HG02973 (cell line): ENCODE measurements around the gene OR11L1.

Experiments
- ATAC-seq: cut with Tn5 transposase; IDR thresholded peaks from one replicate; pipeline ENCODE4 v1.9.1; 2021; ENCODE audit warnings: moderate library complexity; ENCODE audit not compliant: unreplicated experiment

OR11L1 gene

GRCh38 chr1:247841796-247842195, at the start of gene OR11L1:
Gene OR11L1, minus strand, starts transcription at chr1:247841896. Its CDS starts 0 bp downstream, at chr1:247841896.
- no peak for ATAC-seq

GRCh38 chr1:247884797-247885413, 43.2 kb upstream of the OR11L1 start:
- ATAC-seq: no peak

- no peak for ATAC-seq
Measured at GRCh38 chr1:247883346-247883745, 41.6 kb upstream of the OR11L1 start.

GRCh38 chr1:247865416-247865815, 23.7 kb upstream of the OR11L1 start:
- no peak for ATAC-seq

GRCh38 chr1:247864644-247865043, 22.9 kb upstream of the OR11L1 start:
- no peak for ATAC-seq

GRCh38 chr1:247862756-247863155, 21.1 kb upstream of the OR11L1 start:
- no peak for ATAC-seq

- ATAC-seq: no peak
Measured at GRCh38 chr1:247857985-247858619, 16.4 kb upstream of the OR11L1 start.

- ATAC-seq: no peak
Measured at GRCh38 chr1:247857069-247857984, 15.6 kb upstream of the OR11L1 start, which contains the start of gene TRIM58. Gene TRIM58, plus strand, starts transcription at chr1:247857187. Its CDS starts 60 bp downstream, at chr1:247857247.

- ATAC-seq: no peak
Measured at GRCh38 chr1:247855911-247856310, 14.2 kb upstream of the OR11L1 start.

- ATAC-seq: no peak
Measured at GRCh38 chr1:247854899-247855545, 13.3 kb upstream of the OR11L1 start.

GRCh38 chr1:247849616-247850015, 7.9 kb upstream of the OR11L1 start:
- no peak for ATAC-seq

GRCh38 chr1:247848346-247848745, 6.7 kb upstream of the OR11L1 start:
- ATAC-seq: no peak

GRCh38 chr1:247845693-247846017, 4.0 kb upstream of the OR11L1 start:
- ATAC-seq: no peak

- ATAC-seq: no peak
Measured at GRCh38 chr1:247845011-247845692, 3.5 kb upstream of the OR11L1 start.

- no peak for ATAC-seq
Measured at GRCh38 chr1:247843411-247843810, 1.7 kb upstream of the OR11L1 start.

GRCh38 chr1:247840818-247841217, 878 bp downstream of the OR11L1 start:
- no peak for ATAC-seq

GRCh38 chr1:247833601-247834000, 8.1 kb downstream of the OR11L1 start:
- no peak for ATAC-seq

- ATAC-seq: no peak
Measured at GRCh38 chr1:247829656-247830055, 12.0 kb downstream of the OR11L1 start.

- ATAC-seq: no peak
Measured at GRCh38 chr1:247825362-247825761, 16.3 kb downstream of the OR11L1 start.

- ATAC-seq: no peak
Measured at GRCh38 chr1:247824023-247824422, 17.7 kb downstream of the OR11L1 start, which contains the start of gene OR14A16. Gene OR14A16, minus strand, starts transcription at chr1:247824119. Its CDS starts 8,390 bp downstream, at chr1:247815729.

- no peak for ATAC-seq
Measured at GRCh38 chr1:247822060-247822459, 19.6 kb downstream of the OR11L1 start.
